ENCODE data around the gene PRSS37. TPM values are rescaled to one million over a fixed set of nuclear protein-coding genes. Genes with fewer than 3 reads are reported as not detected.

The PRSS37 gene
- total and polyA plus RNA-seq, 12 donors, result not detected

DNA sequence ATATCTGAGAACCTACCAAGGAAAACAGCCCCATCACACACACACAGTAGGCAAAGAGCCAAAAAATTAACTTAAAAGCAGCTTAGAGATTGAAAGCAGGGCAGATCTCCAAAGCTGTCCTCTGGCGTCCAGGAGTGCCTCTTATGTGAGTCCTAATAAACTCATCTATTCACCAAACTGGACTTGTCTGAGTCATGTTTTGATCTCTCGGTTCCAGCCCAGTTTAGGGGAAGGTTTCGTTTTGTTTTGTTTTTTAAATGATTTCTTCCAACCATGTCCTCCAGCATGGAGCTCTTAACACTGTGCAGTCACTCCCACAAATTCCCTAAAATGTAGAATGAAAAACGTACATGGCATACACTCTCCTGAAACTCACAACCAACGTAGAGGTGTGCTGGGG is 6.7 kb upstream of the PRSS37 start:
- Histone ChIP-seq H3K9me3 (peaks cover 0 to 39% (median 10%) of the 10 kb centered on the region in 11 donors), H3K4me1 (no peaks in the 10 kb centered on the region), H3K36me3 (no peaks in the 10 kb centered on the region), H3K4me3 (no peak overlapping the region), H3K27me3 (no peaks in the 10 kb centered on the region), H3K27ac (no peak overlapping the region)
- intact Hi-C loops (cut with DNase I), result no loop called here
- WGBS, 2 donors, result 73 to 74% methylated on average over 5 of the region's 5 CpGs
- no peak for ATAC-seq
- TF ChIP-seq, protein P1, sequence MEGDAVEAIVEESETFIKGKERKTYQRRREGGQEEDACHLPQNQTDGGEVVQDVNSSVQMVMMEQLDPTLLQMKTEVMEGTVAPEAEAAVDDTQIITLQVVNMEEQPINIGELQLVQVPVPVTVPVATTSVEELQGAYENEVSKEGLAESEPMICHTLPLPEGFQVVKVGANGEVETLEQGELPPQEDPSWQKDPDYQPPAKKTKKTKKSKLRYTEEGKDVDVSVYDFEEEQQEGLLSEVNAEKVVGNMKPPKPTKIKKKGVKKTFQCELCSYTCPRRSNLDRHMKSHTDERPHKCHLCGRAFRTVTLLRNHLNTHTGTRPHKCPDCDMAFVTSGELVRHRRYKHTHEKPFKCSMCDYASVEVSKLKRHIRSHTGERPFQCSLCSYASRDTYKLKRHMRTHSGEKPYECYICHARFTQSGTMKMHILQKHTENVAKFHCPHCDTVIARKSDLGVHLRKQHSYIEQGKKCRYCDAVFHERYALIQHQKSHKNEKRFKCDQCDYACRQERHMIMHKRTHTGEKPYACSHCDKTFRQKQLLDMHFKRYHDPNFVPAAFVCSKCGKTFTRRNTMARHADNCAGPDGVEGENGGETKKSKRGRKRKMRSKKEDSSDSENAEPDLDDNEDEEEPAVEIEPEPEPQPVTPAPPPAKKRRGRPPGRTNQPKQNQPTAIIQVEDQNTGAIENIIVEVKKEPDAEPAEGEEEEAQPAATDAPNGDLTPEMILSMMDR (IDR thresholded peaks at IDR 0.05), result no peak
- no peak for DNase-seq

DNA sequence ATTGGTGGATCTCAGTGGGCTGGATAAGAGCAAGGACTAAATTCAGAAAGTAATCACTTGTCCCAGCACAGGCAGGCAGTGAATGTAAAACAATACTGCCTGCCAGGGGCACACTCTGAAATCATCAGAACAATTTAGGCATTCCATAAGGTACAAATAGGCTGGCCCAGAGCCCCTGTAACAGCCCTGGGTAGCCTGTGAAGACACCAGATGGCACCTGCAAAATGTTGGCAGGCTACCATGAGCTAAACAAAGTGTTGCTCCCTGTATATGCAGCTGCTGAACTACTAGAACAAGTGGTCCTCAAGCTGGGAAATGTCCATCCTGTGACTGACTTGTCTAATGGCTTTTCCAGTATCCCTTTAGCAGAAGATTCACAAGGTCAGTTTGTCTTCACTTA is 3.0 kb upstream of the PRSS37 start:
- DNase-seq (no peak), ATAC-seq (peak in 1 of 8 donors; percentile 50)
- no peaks in the 10 kb centered on the region for H3K4me1 ChIP-seq
- H3K27me3 ChIP-seq, result no peaks in the 10 kb centered on the region
- no peak overlapping the region for H3K4me3 ChIP-seq
- peaks cover 0 to 18% (median 5%) of the 10 kb centered on the region in 11 donors for H3K9me3 ChIP-seq
- no peaks in the 10 kb centered on the region for H3K36me3 ChIP-seq
- H3K27ac ChIP-seq, result no peak overlapping the region
- TF ChIP-seq, protein P1 (IDR thresholded peaks at IDR 0.05), result no peak
- intact Hi-C loops (cut with DNase I), result no loop called here

DNA sequence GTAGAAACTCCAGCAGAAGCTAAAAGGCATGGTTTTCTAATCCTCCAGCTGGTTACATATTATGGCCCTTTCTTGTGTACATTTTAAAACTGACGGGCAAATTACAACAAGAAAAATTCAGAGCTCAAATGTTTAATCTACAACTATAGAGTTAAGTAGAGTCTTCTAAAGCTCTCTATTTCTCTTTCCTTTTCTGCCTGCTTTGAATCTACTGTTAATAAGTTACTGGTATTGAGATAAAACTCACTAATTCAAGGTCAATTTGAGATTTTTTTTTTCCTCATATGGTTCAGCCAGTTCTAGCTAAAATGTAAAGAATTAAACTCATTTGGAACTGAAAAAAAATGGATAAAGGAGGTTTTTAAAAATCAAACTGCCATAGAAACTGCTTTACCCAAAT is 1.6 kb upstream of the PRSS37 start:
- TF ChIP-seq, protein P1 (IDR thresholded peaks at IDR 0.05), result no peak
- DNase-seq (no peak), ATAC-seq (no peak)
- no peak overlapping the region for H3K27ac ChIP-seq
- no peaks in the 10 kb centered on the region for H3K36me3 ChIP-seq
- H3K27me3 ChIP-seq, result no peaks in the 10 kb centered on the region
- peaks cover 0 to 5% (median 0%) of the 10 kb centered on the region in 11 donors for H3K9me3 ChIP-seq
- no peak overlapping the region for H3K4me3 ChIP-seq
- H3K4me1 ChIP-seq, result no peaks in the 10 kb centered on the region
- intact Hi-C loops (cut with DNase I), result no loop called here
- 93 to 98% methylated on average over 1 of the region's 1 CpG for WGBS, 2 donors

DNA sequence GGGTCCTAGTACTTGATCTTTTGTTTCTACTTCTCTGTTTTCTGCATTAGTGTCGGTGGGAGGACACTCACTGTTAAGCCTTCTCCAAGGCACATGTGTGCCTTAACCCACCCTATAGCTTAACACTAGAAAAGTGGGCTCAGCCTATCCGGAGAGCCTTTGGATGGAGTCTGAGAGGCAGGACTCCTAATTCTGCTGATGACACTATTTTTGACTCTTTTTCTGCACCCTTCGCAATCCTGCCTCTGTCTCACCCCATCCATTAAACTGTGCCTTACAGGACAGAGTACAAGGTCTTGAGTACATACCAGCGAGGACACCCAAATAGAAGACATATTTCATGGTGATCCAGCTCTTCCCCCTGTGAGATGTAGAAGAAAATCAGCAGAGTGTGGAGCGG is 577 bp downstream of the PRSS37 start:
- no peak for ATAC-seq
- no peaks in the 10 kb centered on the region for H3K9me3 ChIP-seq
- no peak overlapping the region for H3K27ac ChIP-seq
- no peak for DNase-seq
- H3K4me1 ChIP-seq, result no peaks in the 10 kb centered on the region
- WGBS, 2 donors, result 88 to 89% methylated on average over 5 of the region's 5 CpGs
- TF ChIP-seq, protein P1 (IDR thresholded peaks at IDR 0.05), result no peak
- H3K27me3 ChIP-seq, result no peaks in the 10 kb centered on the region
- intact Hi-C loops (cut with DNase I), result no loop called here
- no peak overlapping the region for H3K4me3 ChIP-seq
- no peaks in the 10 kb centered on the region for H3K36me3 ChIP-seq

DNA sequence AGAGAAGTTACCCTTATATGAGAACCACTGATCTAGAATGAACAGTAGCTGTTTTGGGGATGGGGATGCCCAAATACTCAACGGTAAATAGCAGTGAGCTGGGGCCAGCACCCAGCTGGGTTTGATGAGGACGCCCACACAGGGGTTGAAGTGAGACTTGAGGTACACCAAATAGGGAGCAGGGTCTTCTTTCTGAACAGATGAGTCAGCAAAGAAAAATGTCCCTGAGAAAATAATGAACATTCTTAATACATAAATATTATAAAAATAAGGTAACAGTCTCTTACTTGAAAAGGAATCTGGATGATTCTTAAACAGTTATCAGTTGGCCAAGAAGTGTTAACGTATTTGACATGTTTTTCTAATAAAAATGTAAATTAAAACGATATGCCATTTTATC is 2.0 kb downstream of the PRSS37 start:
- TF ChIP-seq, protein P1 (IDR thresholded peaks at IDR 0.05), result no peak
- no peaks in the 10 kb centered on the region for H3K27me3 ChIP-seq
- H3K27ac ChIP-seq, result no peak overlapping the region
- no peaks in the 10 kb centered on the region for H3K36me3 ChIP-seq
- intact Hi-C loops (cut with DNase I), result no loop called here
- WGBS, 2 donors, result 75 to 79% methylated on average over 4 of the region's 4 CpGs
- DNase-seq, result no peak
- H3K4me3 ChIP-seq, result no peak overlapping the region
- no peaks in the 10 kb centered on the region for H3K4me1 ChIP-seq
- ATAC-seq, result no peak
- no peaks in the 10 kb centered on the region for H3K9me3 ChIP-seq

All from heart right ventricle (tissue), 16 donors.